Right forelimb (tissue), 1 donor: ENCODE measurements around the gene GDF9.

ENCODE experiments used
- DNase-seq: peaks from one replicate; pipeline ENCODE4 v3.0.0-alpha.2; 2018

GDF9 gene

GRCh38 chr5:132816083-132816482 is 50.2 kb downstream of the GDF9 start:
- DNase-seq = no peak

GRCh38 chr5:132815454-132815853 is 50.8 kb downstream of the GDF9 start:
- DNase-seq = no peak

- DNase-seq = no peak
These were observed 51.6 kb downstream of the GDF9 start for GRCh38 chr5:132814503-132815294.

DNA sequence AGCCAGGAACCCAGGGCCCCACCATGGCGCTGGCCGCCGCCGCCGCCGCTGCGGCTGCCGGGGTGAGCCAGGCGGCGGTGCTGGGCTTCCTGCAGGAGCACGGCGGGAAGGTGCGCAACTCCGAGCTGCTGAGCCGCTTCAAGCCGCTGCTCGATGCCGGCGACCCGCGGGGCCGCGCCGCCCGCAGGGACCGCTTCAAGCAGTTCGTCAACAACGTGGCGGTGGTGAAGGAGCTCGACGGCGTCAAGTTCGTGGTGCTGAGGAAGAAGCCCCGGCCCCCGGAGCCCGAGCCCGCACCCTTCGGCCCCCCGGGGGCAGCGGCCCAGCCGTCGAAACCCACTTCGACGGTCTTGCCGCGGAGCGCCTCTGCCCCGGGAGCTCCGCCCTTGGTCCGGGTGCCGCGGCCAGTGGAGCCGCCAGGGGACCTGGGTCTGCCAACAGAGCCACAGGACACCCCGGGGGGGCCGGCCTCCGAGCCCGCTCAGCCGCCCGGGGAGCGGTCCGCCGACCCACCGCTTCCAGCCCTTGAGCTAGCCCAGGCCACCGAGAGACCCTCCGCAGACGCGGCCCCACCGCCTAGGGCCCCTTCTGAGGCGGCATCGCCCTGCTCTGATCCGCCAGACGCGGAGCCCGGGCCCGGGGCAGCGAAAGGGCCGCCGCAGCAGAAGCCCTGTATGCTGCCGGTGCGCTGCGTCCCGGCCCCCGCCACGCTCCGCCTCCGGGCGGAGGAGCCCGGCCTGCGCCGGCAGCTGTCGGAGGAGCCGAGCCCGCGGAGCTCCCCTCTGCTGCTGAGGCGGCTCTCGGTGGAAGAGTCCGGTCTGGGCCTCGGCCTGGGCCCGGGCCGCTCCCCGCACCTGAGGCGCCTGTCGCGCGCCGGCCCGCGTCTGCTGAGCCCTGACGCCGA is 52.4 kb downstream of the GDF9 start:
- no peak for DNase-seq

DNA sequence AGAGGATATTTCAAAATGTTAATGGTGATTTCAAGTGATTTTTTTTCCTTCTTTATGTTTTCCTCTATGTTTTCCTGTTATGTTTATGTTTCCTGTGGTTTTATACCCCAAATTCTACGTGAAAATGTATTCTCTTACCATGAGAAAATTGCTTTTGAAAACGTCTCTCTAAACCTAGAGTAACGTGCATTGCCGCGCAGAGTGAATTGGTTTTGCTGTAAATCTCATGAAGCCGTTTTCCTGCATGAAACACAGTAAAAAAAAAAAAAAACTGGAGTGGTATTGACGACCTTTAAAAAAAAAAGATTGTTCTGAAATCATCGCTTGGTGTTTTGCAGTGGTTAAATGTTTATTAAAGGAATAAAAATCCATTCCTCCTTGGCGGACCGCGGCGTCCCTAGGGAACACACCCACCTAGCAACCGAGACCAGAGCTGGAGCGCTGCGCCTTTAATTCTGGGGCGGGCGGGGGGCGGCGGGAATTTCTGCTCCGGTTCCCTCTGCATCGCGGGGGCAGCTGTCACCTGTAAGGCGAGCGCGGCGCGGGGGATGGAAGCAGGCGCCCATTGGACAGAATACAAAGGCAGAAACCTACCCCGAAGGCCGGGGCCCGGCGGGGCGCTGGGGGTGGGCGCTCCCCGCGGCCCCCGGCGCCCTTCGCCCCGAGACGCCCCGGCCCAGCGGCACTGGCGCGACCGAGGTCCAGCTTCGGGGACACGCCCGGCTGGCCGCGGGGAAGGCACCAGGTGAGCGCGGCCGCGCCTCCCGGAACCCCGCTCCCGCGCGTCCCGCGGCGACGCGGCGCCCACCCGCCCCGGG is 53.3 kb downstream of the GDF9 start, which contains the start of gene SOWAHA:
TSS of gene SOWAHA (plus strand) at position 522 of the 818 bp plus-strand sequence. CDS start 320 bp downstream, outside the sequence.
- no peak for DNase-seq

GRCh38 chr5:132812123-132812765 is 54.0 kb downstream of the GDF9 start:
- no peak for DNase-seq
